ENCODE measurements around the gene CSTF2T. TPM values are rescaled to one million over a fixed set of nuclear protein-coding genes. Genes with fewer than 3 reads are reported as not detected.

Gene CSTF2T, protein sequence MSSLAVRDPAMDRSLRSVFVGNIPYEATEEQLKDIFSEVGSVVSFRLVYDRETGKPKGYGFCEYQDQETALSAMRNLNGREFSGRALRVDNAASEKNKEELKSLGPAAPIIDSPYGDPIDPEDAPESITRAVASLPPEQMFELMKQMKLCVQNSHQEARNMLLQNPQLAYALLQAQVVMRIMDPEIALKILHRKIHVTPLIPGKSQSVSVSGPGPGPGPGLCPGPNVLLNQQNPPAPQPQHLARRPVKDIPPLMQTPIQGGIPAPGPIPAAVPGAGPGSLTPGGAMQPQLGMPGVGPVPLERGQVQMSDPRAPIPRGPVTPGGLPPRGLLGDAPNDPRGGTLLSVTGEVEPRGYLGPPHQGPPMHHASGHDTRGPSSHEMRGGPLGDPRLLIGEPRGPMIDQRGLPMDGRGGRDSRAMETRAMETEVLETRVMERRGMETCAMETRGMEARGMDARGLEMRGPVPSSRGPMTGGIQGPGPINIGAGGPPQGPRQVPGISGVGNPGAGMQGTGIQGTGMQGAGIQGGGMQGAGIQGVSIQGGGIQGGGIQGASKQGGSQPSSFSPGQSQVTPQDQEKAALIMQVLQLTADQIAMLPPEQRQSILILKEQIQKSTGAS
- 15.8 to 20.2 TPM (median 16.4 TPM) in 5 replicates for total RNA-seq (2022; extraction: Qiagen RNA extraction)

DNA sequence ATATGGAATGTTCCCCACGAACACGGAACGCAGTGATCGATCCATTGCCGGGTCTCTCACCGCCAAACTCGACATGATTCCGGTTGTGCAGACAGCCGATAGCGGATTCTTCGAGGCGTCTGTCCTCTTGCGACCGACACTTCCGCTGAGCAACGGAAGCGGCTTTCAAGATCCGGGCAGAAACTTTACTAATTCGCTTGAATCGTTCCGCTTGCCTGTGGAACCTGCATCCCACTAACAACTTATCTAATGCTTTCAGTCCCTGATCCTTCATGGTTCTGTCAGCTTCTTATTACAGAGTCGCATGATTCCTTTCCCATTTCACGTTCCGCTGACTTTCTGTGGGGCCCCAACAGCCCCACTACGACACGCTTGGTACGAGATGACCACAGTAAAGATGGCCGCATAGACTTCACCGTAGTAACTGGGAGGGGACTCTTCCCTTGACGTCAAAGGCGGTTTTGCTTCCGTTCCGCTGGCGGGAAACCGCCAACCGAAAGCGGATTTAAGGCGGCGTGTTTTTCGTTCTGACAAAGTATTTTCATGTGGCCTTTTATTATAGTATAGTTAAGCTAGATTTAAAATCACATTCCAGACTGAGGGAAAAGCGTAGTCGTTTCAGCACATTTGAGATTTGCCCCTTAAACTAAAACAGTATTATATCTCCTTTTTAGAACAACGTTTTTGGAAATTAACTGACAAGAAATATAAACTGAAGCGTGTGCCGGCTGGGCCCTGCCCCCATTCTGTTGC lies at the start of gene CSTF2T:
TSS of gene CSTF2T (minus strand) at position 121 of the 753 bp plus-strand sequence. CDS start at position 75, 46 bp downstream.

